NCI-H1436 treated with DMSO at 0.1 percent for 48 hours (cell line): ENCODE data around the gene PRPF39.
"Not testable (repeated sequence)": the region's sequence is repeated elsewhere in the genome, so short reads cannot be mapped to it uniquely, and the experiment has no call there.

ENCODE experiments used
- DNase-seq: peaks from one replicate; lab custom pipeline; 2025; lab: John Stamatoyannopoulos, UW

PRPF39 gene

GRCh38 chr14:45136399-45136798 lies 52.5 kb downstream of the PRPF39 start:
- no peak for DNase-seq

DNA sequence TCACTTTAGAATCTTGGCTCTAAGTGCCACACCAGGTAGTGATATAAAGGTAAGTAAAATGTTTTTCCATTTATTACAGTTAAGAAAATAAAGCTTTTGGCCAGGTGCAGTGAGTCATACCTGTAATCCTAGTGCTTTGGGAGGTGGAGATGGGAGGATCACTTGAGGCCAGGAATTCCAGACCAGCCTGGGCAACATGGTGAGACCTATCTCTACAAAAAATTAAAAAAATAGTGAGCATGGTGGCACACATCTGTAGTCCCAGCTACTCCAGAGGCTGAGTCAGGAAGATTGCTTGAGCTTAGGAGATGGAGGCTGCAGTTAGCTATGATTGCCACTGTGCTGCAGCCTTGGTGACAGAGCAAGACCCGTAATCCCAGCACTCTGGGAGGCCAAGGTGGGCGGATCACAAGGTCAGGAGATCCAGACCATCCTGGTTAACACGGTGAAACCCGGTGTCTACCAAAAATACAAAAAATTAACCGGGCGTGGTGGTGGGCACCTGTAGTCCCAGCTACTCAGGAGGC lies 56.8 kb downstream of the PRPF39 start:
- DNase-seq, result no peak

- not testable (repeated sequence) for DNase-seq
Observed at GRCh38 chr14:45142083-45142482, 58.2 kb downstream of the PRPF39 start.

- no peak for DNase-seq
Observed at GRCh38 chr14:45144658-45145057, 60.7 kb downstream of the PRPF39 start.

GRCh38 chr14:45145214-45145613 lies 61.3 kb downstream of the PRPF39 start:
- DNase-seq, result no peak

GRCh38 chr14:45149602-45150001 lies 65.7 kb downstream of the PRPF39 start:
- DNase-seq, result no peak

DNA sequence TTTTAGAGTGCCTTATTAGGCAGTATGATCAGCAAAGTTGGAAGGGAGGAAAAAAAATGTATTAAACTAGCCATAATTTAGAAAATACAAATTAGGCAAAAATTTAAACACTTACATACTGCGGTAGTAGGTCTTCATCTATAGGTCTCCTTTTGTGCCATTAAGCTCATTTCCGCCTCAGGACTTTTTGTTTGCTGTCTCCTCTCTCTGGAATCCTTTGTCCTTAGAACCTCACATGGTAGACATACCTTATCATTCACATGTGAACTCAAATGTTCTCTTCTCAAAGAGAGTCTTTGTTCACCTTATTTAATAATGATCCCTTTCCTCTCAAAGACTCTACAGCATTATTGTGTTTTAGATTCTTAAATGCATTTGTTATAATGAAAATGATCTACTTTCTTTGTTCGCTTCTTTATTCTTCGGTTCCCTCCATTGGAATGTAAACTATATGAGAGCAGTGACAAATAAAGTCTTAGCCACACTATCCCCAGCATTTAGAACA lies 66.5 kb downstream of the PRPF39 start:
- no peak for DNase-seq

GRCh38 chr14:45156067-45156466 lies 72.2 kb downstream of the PRPF39 start:
- no peak for DNase-seq
